GM23338 (cell line): ENCODE results near the gene RHBDD1. TPM values are rescaled to one million over a fixed set of nuclear protein-coding genes. Genes with fewer than 3 reads are reported as not detected.
A peak's percentile ranks its signal among the peaks of the same experiment; 100 is the strongest.

ENCODE experiments used
- ATAC-seq: fragments of 200-7000 bp; cut with Tn5 transposase; 3 replicates; pipeline ENCODE4 v1.9.1; 2020
- DNase-seq: peaks from one replicate; pipeline ENCODE4 v3.0.0-alpha.2; 2015; ENCODE audit warnings: low spot score
- H2AFZ ChIP-seq: fragments of 200-600 bp; sonication (generic); 2 replicates; pipeline ENCODE4 v1.8.0; 2016; ENCODE audit warnings: antibody characterized with exemption, mild to moderate bottlenecking, moderate library complexity
- H3F3A ChIP-seq: fragments of 200-600 bp; sonication (generic); replicated peaks from 2 replicates; pipeline ENCODE4 v1.8.0; 2017; ENCODE audit warnings: antibody characterized with exemption, mixed run types, low read depth
- H3K27ac ChIP-seq: fragments of 200-600 bp; sonication (generic); 2 replicates; pipeline ENCODE4 v1.6.1; 2016; ENCODE audit warnings: low read depth
- H3K27me3 ChIP-seq: fragments of 200-600 bp; sonication (generic); 2 replicates; pipeline ENCODE4 v1.8.0; 2016; ENCODE audit warnings: mild to moderate bottlenecking, mixed run types, moderate library complexity; ENCODE audit not compliant: insufficient read depth
- H3K36me3 ChIP-seq: fragments of 200-600 bp; sonication (generic); 2 replicates; pipeline ENCODE4 v1.8.0; 2016; ENCODE audit warnings: mild to moderate bottlenecking; ENCODE audit not compliant: insufficient read depth
- H3K4me1 ChIP-seq: fragments of 200-600 bp; sonication (generic); 2 replicates; pipeline ENCODE4 v1.8.0; 2016; ENCODE audit warnings: mild to moderate bottlenecking, moderate library complexity; ENCODE audit not compliant: insufficient read depth
- H3K4me2 ChIP-seq: fragments of 200-600 bp; sonication (generic); 2 replicates; pipeline ENCODE4 v1.7.1; 2017; ENCODE audit warnings: mixed run types
- H3K4me3 ChIP-seq: fragments of 200-600 bp; sonication (generic); 2 replicates; pipeline ENCODE4 v1.6.1; 2016; ENCODE audit warnings: mixed run types
- H3K79me2 ChIP-seq: fragments of 200-600 bp; sonication (generic); replicated peaks from 2 replicates; pipeline ENCODE4 v1.8.0; 2017; ENCODE audit warnings: mild to moderate bottlenecking; ENCODE audit not compliant: insufficient read depth
- H3K9me2 ChIP-seq: fragments of 200-600 bp; sonication (generic); 2 replicates; pipeline ENCODE4 v1.8.0; 2017; ENCODE audit not compliant: insufficient read depth
- H4K20me1 ChIP-seq: fragments of 200-600 bp; sonication (generic); replicated peaks from 2 replicates; pipeline ENCODE4 v1.8.0; 2017; ENCODE audit warnings: mild to moderate bottlenecking; ENCODE audit not compliant: insufficient read depth
- H3K27ac Mint-ChIP-seq: 2 replicates; pipeline ENCODE4 v1.8.0; 2020; ENCODE audit warnings: inconsistent platforms, mild to moderate bottlenecking, moderate library complexity, mixed read lengths
- H3K27me3 Mint-ChIP-seq: 3 replicates; pipeline ENCODE4 v1.8.0; 2022; ENCODE audit warnings: low read depth, mild to moderate bottlenecking, moderate library complexity, mixed read lengths, inconsistent platforms; ENCODE audit not compliant: insufficient read depth, poor library complexity
- H3K36me3 Mint-ChIP-seq: 3 replicates; pipeline ENCODE4 v1.8.0; 2021; ENCODE audit warnings: low read depth, mild to moderate bottlenecking, inconsistent platforms, moderate library complexity, mixed read lengths
- H3K4me1 Mint-ChIP-seq: 3 replicates; pipeline ENCODE4 v1.8.0; 2020; ENCODE audit warnings: mild to moderate bottlenecking, inconsistent platforms, mixed read lengths
- H3K4me3 Mint-ChIP-seq: 3 replicates; pipeline ENCODE4 v1.8.0; 2021; ENCODE audit warnings: moderate library complexity, mild to moderate bottlenecking, inconsistent platforms, mixed read lengths
- H3K9me3 Mint-ChIP-seq: 3 replicates; pipeline ENCODE4 v1.8.0; 2020; ENCODE audit warnings: moderate library complexity, mild to moderate bottlenecking, inconsistent platforms, mixed read lengths
- CREB1 ChIP-seq: fragments of 250-450 bp; sonication (Bioruptor Pico); IDR thresholded peaks from 2 replicates; pipeline ENCODE4 v1.5.0; 2020; ENCODE audit warnings: low read depth, mild to moderate bottlenecking, moderate library complexity
- EZH2 ChIP-seq: fragments of 200-600 bp; sonication (generic); IDR thresholded peaks from one replicate; pipeline ENCODE4 v1.8.0; 2017; ENCODE audit warnings: antibody characterized with exemption, mild to moderate bottlenecking, low read depth; ENCODE audit not compliant: unreplicated experiment
- EZH2phosphoT487 ChIP-seq: fragments of 200-600 bp; sonication (generic); IDR thresholded peaks from one replicate; pipeline ENCODE4 v1.8.1; 2018; ENCODE audit warnings: antibody characterized with exemption; ENCODE audit not compliant: unreplicated experiment
- JUNB ChIP-seq: IDR thresholded peaks from one replicate; pipeline ENCODE4 v1.6.1; 2016; ENCODE audit warnings: antibody characterized with exemption; ENCODE audit not compliant: unreplicated experiment
- NANOG ChIP-seq: IDR thresholded peaks from 2 replicates; pipeline ENCODE4 v1.6.1; 2016; ENCODE audit warnings: antibody characterized with exemption, borderline replicate concordance
- POLR2AphosphoS5 ChIP-seq: IDR thresholded peaks from 2 replicates; pipeline ENCODE4 v1.6.1; 2016; ENCODE audit warnings: antibody characterized with exemption, low read depth
- STAT1 ChIP-seq: IDR thresholded peaks from one replicate; pipeline ENCODE4 v1.6.1; 2016; ENCODE audit warnings: antibody characterized with exemption; ENCODE audit not compliant: unreplicated experiment
- ZNF114 ChIP-seq: fragments of 250-450 bp; sonication (Bioruptor Pico); IDR thresholded peaks from 2 replicates; pipeline ENCODE4 v1.5.0; 2020; ENCODE audit warnings: mild to moderate bottlenecking, moderate library complexity
- ZNF331 ChIP-seq: fragments of 250-450 bp; sonication (Bioruptor Pico); IDR thresholded peaks from 2 replicates; pipeline ENCODE4 v1.5.0; 2020; ENCODE audit warnings: low read depth, mild to moderate bottlenecking, moderate library complexity
- polyA plus RNA-seq: library from polyadenylated mRNA; unstranded; fragments of >200 nt; fragmentation: Nextera tagmentation; extraction: Ambion mirVana; gene quantifications from 2 replicates; pipeline ENCODE4 v1.2.1, GENCODE V29; 2016
- total RNA-seq: library from RNA; depleted of rRNA; stranded (reverse); fragments of >200 nt; shearing (Covaris generic); gene quantifications from 2 replicates; pipeline ENCODE4 v1.2.3, GENCODE V29; 2014
- TF ChIP-seq, protein P1 (sequence below), 2 experiments: fragments of 200-600 bp in 1 of 2; sonication (generic) in 1 of 2; conservative IDR thresholded peaks; 2 replicates each; pipeline versions ENCODE4 v1.5.1 to v1.6.1; 2016 to 2017; ENCODE audit warnings: antibody characterized with exemption in 2 of 2, low read depth in 2 of 2, mild to moderate bottlenecking in 2 of 2, moderate library complexity in 1 of 2
- TF ChIP-seq, protein P2 (sequence below): IDR thresholded peaks from one replicate; pipeline ENCODE4 v1.6.1; 2018; ENCODE audit warnings: antibody characterized with exemption; ENCODE audit not compliant: unreplicated experiment
- TF ChIP-seq, protein P3 (sequence below): IDR thresholded peaks from 2 replicates; pipeline ENCODE4 v1.6.1; 2016; ENCODE audit warnings: antibody characterized with exemption

Gene RHBDD1
- total and polyA plus RNA-seq, 2 experiments from 2014 or later = 7.3 to 13.0 TPM

DNA sequence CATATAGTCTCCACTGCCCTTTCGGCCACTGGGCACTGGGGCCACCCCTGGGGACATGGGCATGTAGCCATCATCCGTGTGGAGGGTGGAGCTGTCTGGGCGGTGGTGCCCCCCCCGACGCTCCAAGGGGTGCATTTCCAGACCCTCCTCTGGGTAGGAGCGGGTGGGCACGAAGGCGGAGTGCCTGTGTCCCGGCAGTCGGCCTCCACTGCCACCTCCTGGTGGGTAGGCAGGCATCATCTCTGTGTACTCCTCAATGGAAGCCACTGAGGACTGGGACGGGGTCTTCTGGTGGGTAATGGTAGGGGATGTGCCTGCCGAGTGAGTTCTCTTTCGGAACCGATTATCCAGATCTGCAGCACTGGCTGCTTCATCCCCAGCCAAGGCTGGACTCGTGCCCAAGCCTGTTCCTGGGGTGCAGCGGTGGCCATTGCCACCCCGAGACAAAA is 39.0 kb upstream of the RHBDD1 start:
- Histone ChIP-seq H2AFZ (no peak overlapping the region), H3K27ac (no peak overlapping the region), H3F3A (peaks cover 5% of the 10 kb centered on the region; the same call in 1 of the 2 replicates), H3K27me3 (no peaks in the 10 kb centered on the region), H4K20me1 (0 out of 2 replicates have a peak, but pooled peaks cover 4% of the 10 kb centered on the region), H3K4me3 (no peak overlapping the region), H3K36me3 (no peaks in the 10 kb centered on the region), H3K4me2 (no peak overlapping the region), H3K79me2 (peaks cover 58% of the 10 kb centered on the region), H3K9me2 (no peaks in the 10 kb centered on the region), H3K4me1 (peaks cover 42% of the 10 kb centered on the region)
- Mint-ChIP-seq H3K4me1 (peaks cover 49% of the 10 kb centered on the region), H3K27ac (no peak overlapping the region), H3K27me3 (peaks cover 14% of the 10 kb centered on the region), H3K4me3 (0 out of 3 replicates have a peak overlapping the region, but pooled peaks have one; percentile 48), H3K9me3 (peaks cover 20% of the 10 kb centered on the region; the same call in 2 of the 3 replicates), H3K36me3 (peaks cover 41% of the 10 kb centered on the region)
- TF ChIP-seq EZH2 = no peak
- TF ChIP-seq, protein P1, sequence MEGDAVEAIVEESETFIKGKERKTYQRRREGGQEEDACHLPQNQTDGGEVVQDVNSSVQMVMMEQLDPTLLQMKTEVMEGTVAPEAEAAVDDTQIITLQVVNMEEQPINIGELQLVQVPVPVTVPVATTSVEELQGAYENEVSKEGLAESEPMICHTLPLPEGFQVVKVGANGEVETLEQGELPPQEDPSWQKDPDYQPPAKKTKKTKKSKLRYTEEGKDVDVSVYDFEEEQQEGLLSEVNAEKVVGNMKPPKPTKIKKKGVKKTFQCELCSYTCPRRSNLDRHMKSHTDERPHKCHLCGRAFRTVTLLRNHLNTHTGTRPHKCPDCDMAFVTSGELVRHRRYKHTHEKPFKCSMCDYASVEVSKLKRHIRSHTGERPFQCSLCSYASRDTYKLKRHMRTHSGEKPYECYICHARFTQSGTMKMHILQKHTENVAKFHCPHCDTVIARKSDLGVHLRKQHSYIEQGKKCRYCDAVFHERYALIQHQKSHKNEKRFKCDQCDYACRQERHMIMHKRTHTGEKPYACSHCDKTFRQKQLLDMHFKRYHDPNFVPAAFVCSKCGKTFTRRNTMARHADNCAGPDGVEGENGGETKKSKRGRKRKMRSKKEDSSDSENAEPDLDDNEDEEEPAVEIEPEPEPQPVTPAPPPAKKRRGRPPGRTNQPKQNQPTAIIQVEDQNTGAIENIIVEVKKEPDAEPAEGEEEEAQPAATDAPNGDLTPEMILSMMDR (conservative IDR thresholded peaks at IDR 0.05; ENCODE audit: low read depth in 2 of 2) = peak; percentile 31 to 61; a peak in 2 of 4 replicates
- DNase-seq = no peak
- ATAC-seq = no peak

DNA sequence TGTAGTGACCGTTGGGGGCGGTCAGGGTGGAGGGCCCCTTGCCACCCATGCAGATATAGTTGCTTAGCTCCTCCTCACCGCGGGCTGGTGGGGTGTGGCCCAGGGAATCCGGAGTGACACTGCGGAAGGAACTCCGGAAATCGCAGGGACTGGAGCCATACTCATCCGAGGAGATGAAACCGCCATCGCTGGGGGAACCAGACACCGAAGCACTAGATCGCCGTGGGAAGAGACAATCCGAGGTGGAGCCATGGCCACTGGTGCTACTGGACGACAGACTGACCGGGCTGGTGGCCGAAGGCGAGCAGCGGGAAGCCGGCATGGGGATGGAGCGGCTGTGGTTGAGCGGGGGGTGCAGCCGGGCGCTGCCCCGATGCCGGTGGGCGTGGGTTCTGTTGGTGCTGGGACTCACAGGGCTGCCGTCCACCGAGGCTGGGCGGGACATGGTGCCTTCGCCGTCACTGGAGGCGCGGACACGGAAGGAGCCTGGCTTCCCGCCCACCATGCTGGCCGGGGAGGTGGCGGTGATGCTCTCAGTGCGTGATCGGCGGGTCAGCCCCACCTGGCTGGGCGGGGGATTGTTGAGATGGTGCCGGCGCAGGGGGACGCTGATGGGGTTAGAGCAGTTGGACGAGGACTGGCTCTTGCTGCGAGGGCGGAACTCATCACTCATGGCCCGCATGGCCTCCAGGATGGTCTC is 38.4 kb upstream of the RHBDD1 start:
- Histone ChIP-seq H3K27me3 (no peaks in the 10 kb centered on the region), H3F3A (peaks cover 4% of the 10 kb centered on the region; the same call in 1 of the 2 replicates), H3K79me2 (peaks cover 57% of the 10 kb centered on the region), H3K4me1 (peaks cover 43% of the 10 kb centered on the region), H3K4me3 (peak overlapping the region; percentile 95; the same call in 1 of the 2 replicates), H3K4me2 (no peak overlapping the region; the same call in 1 of the 2 replicates), H4K20me1 (0 out of 2 replicates have a peak, but pooled peaks cover 4% of the 10 kb centered on the region), H2AFZ (no peak overlapping the region), H3K27ac (no peak overlapping the region), H3K36me3 (no peaks in the 10 kb centered on the region), H3K9me2 (no peaks in the 10 kb centered on the region)
- ATAC-seq (no peak), DNase-seq (no peak)
- no peak overlapping the region for H3K27ac Mint-ChIP-seq
- H3K4me3 Mint-ChIP-seq = peak overlapping the region; percentile 83
- peaks cover 49% of the 10 kb centered on the region for H3K4me1 Mint-ChIP-seq
- peaks cover 20% of the 10 kb centered on the region; the same call in 2 of the 3 replicates for H3K9me3 Mint-ChIP-seq
- H3K36me3 Mint-ChIP-seq = peaks cover 41% of the 10 kb centered on the region
- H3K27me3 Mint-ChIP-seq = peaks cover 14% of the 10 kb centered on the region
- TF ChIP-seq ZNF114 (CRISPR knock-in tag) = no peak
- TF ChIP-seq EZH2 = no peak
- no peak for TF ChIP-seq CREB1 (CRISPR knock-in tag)
- TF ChIP-seq, protein P2, sequence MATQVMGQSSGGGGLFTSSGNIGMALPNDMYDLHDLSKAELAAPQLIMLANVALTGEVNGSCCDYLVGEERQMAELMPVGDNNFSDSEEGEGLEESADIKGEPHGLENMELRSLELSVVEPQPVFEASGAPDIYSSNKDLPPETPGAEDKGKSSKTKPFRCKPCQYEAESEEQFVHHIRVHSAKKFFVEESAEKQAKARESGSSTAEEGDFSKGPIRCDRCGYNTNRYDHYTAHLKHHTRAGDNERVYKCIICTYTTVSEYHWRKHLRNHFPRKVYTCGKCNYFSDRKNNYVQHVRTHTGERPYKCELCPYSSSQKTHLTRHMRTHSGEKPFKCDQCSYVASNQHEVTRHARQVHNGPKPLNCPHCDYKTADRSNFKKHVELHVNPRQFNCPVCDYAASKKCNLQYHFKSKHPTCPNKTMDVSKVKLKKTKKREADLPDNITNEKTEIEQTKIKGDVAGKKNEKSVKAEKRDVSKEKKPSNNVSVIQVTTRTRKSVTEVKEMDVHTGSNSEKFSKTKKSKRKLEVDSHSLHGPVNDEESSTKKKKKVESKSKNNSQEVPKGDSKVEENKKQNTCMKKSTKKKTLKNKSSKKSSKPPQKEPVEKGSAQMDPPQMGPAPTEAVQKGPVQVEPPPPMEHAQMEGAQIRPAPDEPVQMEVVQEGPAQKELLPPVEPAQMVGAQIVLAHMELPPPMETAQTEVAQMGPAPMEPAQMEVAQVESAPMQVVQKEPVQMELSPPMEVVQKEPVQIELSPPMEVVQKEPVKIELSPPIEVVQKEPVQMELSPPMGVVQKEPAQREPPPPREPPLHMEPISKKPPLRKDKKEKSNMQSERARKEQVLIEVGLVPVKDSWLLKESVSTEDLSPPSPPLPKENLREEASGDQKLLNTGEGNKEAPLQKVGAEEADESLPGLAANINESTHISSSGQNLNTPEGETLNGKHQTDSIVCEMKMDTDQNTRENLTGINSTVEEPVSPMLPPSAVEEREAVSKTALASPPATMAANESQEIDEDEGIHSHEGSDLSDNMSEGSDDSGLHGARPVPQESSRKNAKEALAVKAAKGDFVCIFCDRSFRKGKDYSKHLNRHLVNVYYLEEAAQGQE = no peak
- no peak for TF ChIP-seq ZNF331 (CRISPR knock-in tag)
- no peak for TF ChIP-seq POLR2AphosphoS5
- TF ChIP-seq STAT1 = no peak
- no peak for TF ChIP-seq JUNB
- TF ChIP-seq, protein P3, sequence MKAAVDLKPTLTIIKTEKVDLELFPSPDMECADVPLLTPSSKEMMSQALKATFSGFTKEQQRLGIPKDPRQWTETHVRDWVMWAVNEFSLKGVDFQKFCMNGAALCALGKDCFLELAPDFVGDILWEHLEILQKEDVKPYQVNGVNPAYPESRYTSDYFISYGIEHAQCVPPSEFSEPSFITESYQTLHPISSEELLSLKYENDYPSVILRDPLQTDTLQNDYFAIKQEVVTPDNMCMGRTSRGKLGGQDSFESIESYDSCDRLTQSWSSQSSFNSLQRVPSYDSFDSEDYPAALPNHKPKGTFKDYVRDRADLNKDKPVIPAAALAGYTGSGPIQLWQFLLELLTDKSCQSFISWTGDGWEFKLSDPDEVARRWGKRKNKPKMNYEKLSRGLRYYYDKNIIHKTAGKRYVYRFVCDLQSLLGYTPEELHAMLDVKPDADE = no peak
- TF ChIP-seq, protein P1 (conservative IDR thresholded peaks at IDR 0.05; ENCODE audit: low read depth in 2 of 2) = no peak
- TF ChIP-seq NANOG = no peak
- no peak for TF ChIP-seq EZH2phosphoT487
